Activated CD4-positive, alpha-beta T cell treated with anti-CD3 and anti-CD28 coated beads, Interleukin-2, amount 10 ng/mL, durations not matched to agents 7 days and 5 days (primary cell): ENCODE measurements around the gene EFHC1. TPM values are rescaled to one million over a fixed set of nuclear protein-coding genes. Genes with fewer than 3 reads are reported as not detected.

Experiments used
- CTCF ChIA-PET: fragments of 350-600 bp; sonication (Branson Sonifier 250); formaldehyde crosslinking; loops from one replicate; lab custom pipeline; 2021; ENCODE audit warnings: antibody characterized with exemption; lab: Charles Lee
- POLR2A ChIA-PET: fragments of 350-600 bp; sonication (Branson Sonifier 250); formaldehyde crosslinking; loops from one replicate; lab custom pipeline; 2021; ENCODE audit warnings: antibody characterized with exemption; lab: Charles Lee
- DNase-seq: peaks from one replicate; pipeline ENCODE4 v3.0.0-alpha.2; 2020
- H3K27ac Mint-ChIP-seq: one replicate; pipeline ENCODE4 v1.8.0; 2021; ENCODE audit warnings: mild to moderate bottlenecking, moderate library complexity, mixed read lengths
- H3K27me3 Mint-ChIP-seq: one replicate; pipeline ENCODE4 v1.8.0; 2021; ENCODE audit warnings: mixed read lengths
- H3K36me3 Mint-ChIP-seq: one replicate; pipeline ENCODE4 v1.8.0; 2021; ENCODE audit warnings: low read depth, mixed read lengths
- H3K4me1 Mint-ChIP-seq: one replicate; pipeline ENCODE4 v1.8.0; 2021; ENCODE audit warnings: mixed read lengths
- H3K4me3 Mint-ChIP-seq: one replicate; pipeline ENCODE4 v1.8.0; 2021; ENCODE audit warnings: mild to moderate bottlenecking, moderate library complexity, mixed read lengths
- H3K9me3 Mint-ChIP-seq: one replicate; pipeline ENCODE4 v1.8.0; 2021; ENCODE audit warnings: mixed read lengths
- total RNA-seq, 2 experiments: library from RNA; stranded (reverse); gene quantifications; one replicate each; pipeline ENCODE4 v1.2.3, GENCODE V29; 2021

The EFHC1 gene
- total RNA-seq, 2 experiments from 2014 or later = 2.3 to 3.6 TPM

DNA sequence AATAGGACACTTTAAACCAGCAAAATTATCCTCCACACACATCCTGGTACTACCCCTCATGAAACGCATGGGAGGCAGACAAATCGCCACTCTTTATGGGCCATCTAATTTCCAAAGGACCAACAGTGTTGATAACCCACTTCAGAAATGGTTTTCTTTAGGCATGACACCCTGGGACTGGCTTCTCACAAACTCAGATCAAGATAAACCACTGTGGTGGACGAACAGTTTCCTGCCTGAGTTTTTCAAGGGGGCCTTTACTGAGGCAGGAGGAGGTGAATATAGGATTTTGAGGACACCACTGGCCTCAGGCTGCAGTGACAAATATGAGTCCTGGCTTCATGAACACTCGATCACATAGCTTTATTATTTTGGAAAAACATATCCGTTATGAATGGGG lies 130.7 kb downstream of the EFHC1 start:
- ChIA-PET CTCF (interaction anchor here (0.8 to 1.1 kb wide), 2 partner anchors 10 to 19 kb away, joined by 3 read pairs; no protein-coding TSS in a partner anchor), POLR2A (no interaction called here)

DNA sequence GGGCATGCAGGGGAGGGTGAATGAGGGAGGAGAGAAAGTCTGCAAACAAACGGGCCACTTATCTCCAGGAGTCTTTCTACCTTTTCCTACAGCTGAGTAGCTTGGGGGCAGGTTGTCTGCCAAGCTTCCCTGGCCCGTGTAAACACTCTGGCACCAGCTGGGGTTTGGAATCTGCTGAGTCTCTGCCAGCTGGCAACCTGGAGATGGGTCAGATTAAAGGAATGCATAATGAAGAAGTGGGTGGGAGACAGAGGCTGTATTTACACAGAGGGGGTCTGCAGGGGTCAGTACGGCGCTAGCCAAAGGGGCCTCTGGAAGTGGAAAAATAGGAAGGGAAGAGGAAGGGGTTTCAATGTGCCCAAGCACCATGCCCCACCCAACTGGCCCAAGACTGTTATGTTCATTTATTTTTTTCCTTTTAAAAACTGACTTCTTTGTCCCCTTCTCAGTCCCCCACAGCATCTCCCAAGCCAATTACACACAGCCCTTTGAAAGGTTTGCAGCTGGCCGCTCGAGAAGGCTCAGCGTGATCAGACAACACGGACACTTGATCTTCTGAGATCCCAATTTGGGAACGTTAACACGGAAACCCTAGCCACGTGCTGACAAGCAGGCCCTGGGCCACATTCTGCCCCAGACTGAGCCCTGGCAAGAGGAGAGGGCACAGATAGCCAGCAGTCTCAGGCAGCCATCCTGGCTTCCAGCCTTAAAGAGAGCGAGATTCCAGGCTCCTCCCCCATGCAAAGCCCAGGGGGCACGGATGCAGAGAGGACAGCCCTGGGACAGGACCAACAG lies 131.5 kb downstream of the EFHC1 start:
- no peak overlapping the region for H3K4me3 Mint-ChIP-seq

More for the DNA sequence above, 130.7 kb downstream of the EFHC1 start:
- H3K4me1 Mint-ChIP-seq = no peaks in the 10 kb centered on the region
- no peak for DNase-seq
- H3K27me3 Mint-ChIP-seq = no peaks in the 10 kb centered on the region
- no peak overlapping the region for H3K4me3 Mint-ChIP-seq
- H3K9me3 Mint-ChIP-seq = no peaks in the 10 kb centered on the region
- peaks cover 2% of the 10 kb centered on the region for H3K36me3 Mint-ChIP-seq
- H3K27ac Mint-ChIP-seq = no peak overlapping the region

GRCh38 chr6:52552278-52552643 lies 132.1 kb downstream of the EFHC1 start:
- H3K4me3 Mint-ChIP-seq = no peak overlapping the region

More for the DNA sequence above, 131.5 kb downstream of the EFHC1 start:
- no peak for DNase-seq
- Mint-ChIP-seq H3K4me1 (no peaks in the 10 kb centered on the region), H3K9me3 (no peaks in the 10 kb centered on the region), H3K27me3 (no peaks in the 10 kb centered on the region), H3K27ac (no peak overlapping the region), H3K36me3 (peaks cover 2% of the 10 kb centered on the region)
- ChIA-PET CTCF (interaction anchor here (1.2 kb wide), 1 partner anchor 21 kb away, joined by 3 read pairs; no protein-coding TSS in a partner anchor), POLR2A (no interaction called here)

GRCh38 chr6:52553158-52553557 lies 133.0 kb downstream of the EFHC1 start:
- no peaks in the 10 kb centered on the region for H3K4me1 Mint-ChIP-seq
- ChIA-PET POLR2A (no interaction called here), CTCF (no interaction called here)
- H3K27ac Mint-ChIP-seq = no peak overlapping the region
- no peaks in the 10 kb centered on the region for H3K27me3 Mint-ChIP-seq
- no peak for DNase-seq
- H3K9me3 Mint-ChIP-seq = no peaks in the 10 kb centered on the region
- H3K36me3 Mint-ChIP-seq = no peaks in the 10 kb centered on the region
- H3K4me3 Mint-ChIP-seq = no peak overlapping the region

More at GRCh38 chr6:52552278-52552643, 132.1 kb downstream of the EFHC1 start:
- no peaks in the 10 kb centered on the region for H3K4me1 Mint-ChIP-seq
- ChIA-PET CTCF (interaction anchor here (1.2 kb wide), 1 partner anchor 22 kb away, joined by 3 read pairs; no protein-coding TSS in a partner anchor), POLR2A (no interaction called here)
- no peak for DNase-seq
- no peaks in the 10 kb centered on the region for H3K36me3 Mint-ChIP-seq
- H3K27ac Mint-ChIP-seq = no peak overlapping the region
- no peaks in the 10 kb centered on the region for H3K27me3 Mint-ChIP-seq
- no peaks in the 10 kb centered on the region for H3K9me3 Mint-ChIP-seq

GRCh38 chr6:52553719-52554118 lies 133.6 kb downstream of the EFHC1 start:
- ChIA-PET POLR2A (no interaction called here), CTCF (no interaction called here)
- no peak overlapping the region for H3K27ac Mint-ChIP-seq
- no peaks in the 10 kb centered on the region for H3K27me3 Mint-ChIP-seq
- no peaks in the 10 kb centered on the region for H3K36me3 Mint-ChIP-seq
- no peaks in the 10 kb centered on the region for H3K9me3 Mint-ChIP-seq
- H3K4me1 Mint-ChIP-seq = no peaks in the 10 kb centered on the region
- no peak overlapping the region for H3K4me3 Mint-ChIP-seq
- DNase-seq = no peak

DNA sequence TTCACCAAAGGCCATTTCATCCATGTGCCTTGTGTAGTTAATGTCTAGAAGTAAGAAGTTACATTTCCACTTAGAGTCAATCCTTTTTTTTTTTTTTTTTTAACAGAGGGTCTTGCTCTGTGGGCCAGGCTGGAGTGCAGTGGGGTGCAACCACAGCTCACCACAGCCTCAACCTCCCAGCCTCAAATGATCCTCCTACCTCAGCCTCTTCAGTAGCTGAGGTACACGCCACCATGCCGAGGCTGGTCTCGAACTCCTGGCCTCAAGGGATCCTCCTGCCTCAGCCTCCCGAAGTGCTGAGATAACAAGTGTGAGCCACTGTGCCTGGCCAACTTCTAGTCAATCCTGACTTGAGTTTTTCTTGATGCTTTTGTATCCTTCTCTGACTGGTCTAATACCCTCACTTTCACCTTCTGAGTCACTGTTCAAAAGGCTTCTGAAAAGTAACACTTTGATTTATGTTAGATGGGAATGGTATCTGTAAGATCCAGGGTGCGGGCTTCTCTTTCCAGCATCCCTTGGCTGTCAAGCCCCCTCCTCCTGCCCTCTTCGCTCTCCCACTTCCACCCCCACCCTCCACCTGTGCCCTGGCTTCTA lies 134.6 kb downstream of the EFHC1 start:
- Mint-ChIP-seq H3K4me1 (no peaks in the 10 kb centered on the region), H3K27ac (no peak overlapping the region), H3K27me3 (no peaks in the 10 kb centered on the region), H3K36me3 (no peaks in the 10 kb centered on the region), H3K4me3 (no peak overlapping the region), H3K9me3 (no peaks in the 10 kb centered on the region)
- ChIA-PET POLR2A (no interaction called here), CTCF (no interaction called here)
- DNase-seq = no peak

- ChIA-PET CTCF (no interaction called here), POLR2A (no interaction called here)
- H3K27me3 Mint-ChIP-seq = no peaks in the 10 kb centered on the region
- no peaks in the 10 kb centered on the region for H3K36me3 Mint-ChIP-seq
- DNase-seq = no peak
- no peak overlapping the region for H3K27ac Mint-ChIP-seq
- H3K4me3 Mint-ChIP-seq = no peak overlapping the region
- no peaks in the 10 kb centered on the region for H3K9me3 Mint-ChIP-seq
- H3K4me1 Mint-ChIP-seq = no peaks in the 10 kb centered on the region
Observed at GRCh38 chr6:52555518-52556233, 135.5 kb downstream of the EFHC1 start.

DNA sequence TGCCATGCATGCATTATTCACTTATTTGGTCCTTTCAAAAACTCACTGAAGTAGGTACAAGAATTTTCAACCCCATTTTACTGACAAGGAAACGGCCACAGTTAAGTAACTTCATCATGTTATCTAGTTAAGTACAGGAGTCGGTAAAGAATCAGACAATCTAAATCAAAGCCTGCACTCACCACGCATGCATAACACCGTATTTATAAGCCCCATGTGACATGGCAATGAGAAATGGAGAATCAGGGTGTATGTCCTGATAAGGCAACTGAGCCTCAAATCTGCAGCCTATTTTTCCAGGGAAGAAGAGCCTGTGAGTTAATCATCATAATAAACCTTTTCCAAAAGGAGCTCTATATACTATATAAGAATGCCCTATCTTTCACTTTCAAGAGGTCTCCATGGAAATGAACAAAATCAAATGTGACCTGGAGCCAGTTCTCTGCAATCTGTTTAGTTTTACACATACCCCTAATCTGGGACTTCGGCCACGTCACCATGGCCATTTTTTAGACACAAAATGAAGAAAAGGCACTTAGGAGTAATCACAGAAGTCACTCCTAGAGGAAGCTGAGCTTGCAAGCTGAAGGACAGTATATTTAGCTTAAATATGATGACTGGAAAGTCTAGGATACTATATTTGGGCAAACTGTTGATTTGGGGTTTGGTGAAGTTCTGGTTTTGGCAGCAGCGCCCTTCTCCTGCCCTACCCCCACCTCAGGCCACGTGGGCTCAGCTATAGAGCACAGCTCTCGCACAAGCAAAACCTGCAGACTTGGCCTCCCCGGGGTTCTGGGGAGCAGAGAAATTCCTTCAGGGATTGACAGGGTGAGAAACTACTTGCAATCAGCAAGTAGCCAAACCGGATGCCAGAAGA lies 137.5 kb downstream of the EFHC1 start:
- Mint-ChIP-seq H3K36me3 (no peaks in the 10 kb centered on the region), H3K4me1 (no peaks in the 10 kb centered on the region), H3K27me3 (no peaks in the 10 kb centered on the region), H3K27ac (no peak overlapping the region), H3K9me3 (no peaks in the 10 kb centered on the region), H3K4me3 (no peak overlapping the region)
- POLR2A ChIA-PET = no interaction called here
- DNase-seq = no peak
- CTCF ChIA-PET = interaction anchor here (0.7 kb wide), 1 partner anchor 10 kb away, joined by 3 read pairs; no protein-coding TSS in a partner anchor

DNA sequence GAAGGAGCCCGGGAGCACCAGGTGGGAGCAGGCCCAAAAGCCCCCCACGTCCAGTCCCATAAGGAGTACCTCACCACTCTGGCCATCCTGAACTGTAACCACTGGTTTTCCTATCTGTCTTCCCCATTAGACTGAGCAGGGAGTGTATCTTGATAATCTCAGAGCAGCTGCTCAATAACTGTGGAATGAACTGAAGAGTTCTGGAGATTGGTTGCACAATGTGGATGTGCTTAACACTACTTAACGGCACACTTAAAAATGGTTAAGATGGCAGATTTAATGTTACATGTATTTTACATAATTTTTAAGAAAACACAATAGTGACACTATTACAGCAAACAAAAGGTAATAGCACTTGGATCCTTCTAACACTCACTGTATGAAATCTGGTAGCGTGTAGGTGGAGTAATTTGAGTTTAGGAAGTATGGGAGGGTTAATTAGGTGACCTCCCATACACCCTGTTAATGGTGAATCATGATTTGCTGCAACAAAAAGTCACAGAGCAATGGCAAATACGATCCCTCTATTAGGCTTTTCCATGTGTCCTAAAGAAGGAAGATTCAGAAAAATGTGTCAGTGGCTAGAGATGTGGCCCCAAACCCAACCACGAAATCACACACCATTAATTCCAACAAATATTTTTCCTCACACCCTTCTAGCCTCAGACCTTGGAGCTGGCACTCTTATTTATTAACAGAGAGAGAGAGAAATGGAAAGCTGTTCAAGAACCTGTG lies 138.3 kb downstream of the EFHC1 start:
- no peaks in the 10 kb centered on the region for H3K4me1 Mint-ChIP-seq
- no peak for DNase-seq
- no peak overlapping the region for H3K4me3 Mint-ChIP-seq
- H3K27me3 Mint-ChIP-seq = no peaks in the 10 kb centered on the region
- ChIA-PET POLR2A (no interaction called here), CTCF (interaction anchor here (1.4 kb wide), 1 partner anchor 18 kb away, joined by 3 read pairs; no protein-coding TSS in a partner anchor)
- H3K9me3 Mint-ChIP-seq = no peaks in the 10 kb centered on the region
- H3K36me3 Mint-ChIP-seq = no peaks in the 10 kb centered on the region
- no peak overlapping the region for H3K27ac Mint-ChIP-seq

DNA sequence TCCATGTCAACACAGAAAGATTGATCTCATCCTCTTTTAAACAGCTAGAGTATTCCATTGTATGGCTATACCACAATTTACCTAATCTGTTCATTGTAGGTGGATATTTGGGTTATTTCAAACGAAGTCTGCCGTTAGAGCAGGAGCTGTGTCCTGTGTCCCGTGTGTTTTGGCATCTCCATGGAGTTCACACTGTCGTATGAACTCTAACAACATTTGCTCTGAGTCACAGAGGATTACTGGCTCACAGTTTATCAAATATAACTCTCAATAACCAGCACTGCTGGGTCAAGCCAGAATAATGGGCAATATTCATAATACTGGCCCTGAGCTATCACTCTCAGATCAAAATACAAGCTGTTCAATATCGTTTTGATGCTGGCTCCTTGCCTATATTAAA lies 140.3 kb downstream of the EFHC1 start:
- Mint-ChIP-seq H3K4me1 (peaks cover 6% of the 10 kb centered on the region), H3K27me3 (no peaks in the 10 kb centered on the region), H3K4me3 (no peak overlapping the region), H3K9me3 (no peaks in the 10 kb centered on the region), H3K36me3 (no peaks in the 10 kb centered on the region), H3K27ac (no peak overlapping the region)
- POLR2A ChIA-PET = no interaction called here
- no peak for DNase-seq
- CTCF ChIA-PET = no interaction called here

DNA sequence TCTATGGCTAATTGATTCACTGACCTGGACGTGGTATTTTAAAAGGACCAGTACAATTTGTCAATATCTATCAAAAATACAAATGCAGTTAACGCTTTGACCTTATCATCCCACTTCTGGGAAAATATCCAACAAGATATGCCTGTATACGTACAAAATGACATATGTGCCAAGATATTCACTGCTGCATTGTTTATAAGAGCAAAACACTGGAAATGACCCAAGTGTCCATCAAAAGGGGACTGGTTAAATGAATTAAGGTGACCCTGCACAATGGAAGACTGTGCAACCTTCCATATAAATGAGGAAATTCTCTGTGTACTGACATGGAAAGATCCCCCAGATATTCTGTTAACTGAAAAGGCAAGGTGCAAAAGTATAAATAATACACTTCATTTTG lies 142.8 kb downstream of the EFHC1 start:
- CTCF ChIA-PET = interaction anchor here (1.2 to 1.4 kb wide), 2 partner anchors 9 to 12 kb away, joined by 3 to 6 read pairs; no protein-coding TSS in a partner anchor
- POLR2A ChIA-PET = no interaction called here
- H3K27ac Mint-ChIP-seq = no peak overlapping the region
- peaks cover 18% of the 10 kb centered on the region for H3K4me1 Mint-ChIP-seq
- H3K36me3 Mint-ChIP-seq = no peaks in the 10 kb centered on the region
- H3K4me3 Mint-ChIP-seq = no peak overlapping the region
- no peaks in the 10 kb centered on the region for H3K9me3 Mint-ChIP-seq
- H3K27me3 Mint-ChIP-seq = no peaks in the 10 kb centered on the region
- DNase-seq = no peak

DNA sequence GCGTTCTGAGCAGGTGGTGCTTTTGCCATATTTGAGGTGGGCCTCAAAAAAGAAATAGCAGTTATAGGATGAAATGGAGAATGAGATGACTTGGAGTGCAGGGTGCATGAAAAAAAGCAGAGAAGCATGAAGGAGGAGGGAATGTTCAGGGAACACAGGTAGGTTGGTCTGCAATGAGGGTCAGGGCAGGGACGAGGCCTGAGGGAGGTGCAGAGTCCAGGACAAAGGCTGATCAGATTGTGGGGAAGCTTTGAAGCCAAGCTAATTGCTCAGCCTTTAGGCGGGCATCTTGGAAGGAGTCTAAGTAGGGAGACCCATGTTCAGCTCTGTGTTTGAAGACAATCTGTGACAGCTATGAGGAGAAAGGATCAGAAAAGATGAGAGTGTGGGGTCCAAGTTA lies 144.7 kb downstream of the EFHC1 start:
- Mint-ChIP-seq H3K27me3 (no peaks in the 10 kb centered on the region), H3K36me3 (peaks cover 4% of the 10 kb centered on the region), H3K27ac (peak overlapping the region; percentile 2), H3K4me1 (peaks cover 18% of the 10 kb centered on the region), H3K9me3 (no peaks in the 10 kb centered on the region), H3K4me3 (no peak overlapping the region)
- POLR2A ChIA-PET = no interaction called here
- CTCF ChIA-PET = no interaction called here
- DNase-seq = no peak
